Measurements from ENCODE around the gene PLAAT2.
"Not testable (repeated sequence)": the region's sequence is repeated elsewhere in the genome, so short reads cannot be mapped to it uniquely, and the experiment has no call there.

DNA sequence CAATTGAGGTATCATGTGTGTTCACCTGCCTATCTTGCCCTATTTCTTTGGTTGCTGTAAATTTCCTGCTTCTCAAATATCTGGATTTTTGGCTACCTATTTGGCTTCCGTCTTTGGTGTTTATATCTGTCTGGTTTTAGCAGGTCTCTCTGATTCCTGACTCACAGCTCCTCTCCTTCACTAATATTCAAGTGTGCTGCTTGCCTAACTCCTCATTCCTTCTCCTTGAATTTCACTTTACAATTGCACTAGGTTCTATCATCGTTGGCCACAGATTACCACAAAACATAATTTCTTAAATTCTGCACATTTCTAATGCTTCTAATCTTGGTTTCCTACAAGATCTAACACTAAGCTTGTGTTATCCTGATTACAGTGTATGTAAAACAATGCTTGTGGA, 20.7 kb downstream of the PLAAT2 start:
- TF ChIP-seq, protein P1, sequence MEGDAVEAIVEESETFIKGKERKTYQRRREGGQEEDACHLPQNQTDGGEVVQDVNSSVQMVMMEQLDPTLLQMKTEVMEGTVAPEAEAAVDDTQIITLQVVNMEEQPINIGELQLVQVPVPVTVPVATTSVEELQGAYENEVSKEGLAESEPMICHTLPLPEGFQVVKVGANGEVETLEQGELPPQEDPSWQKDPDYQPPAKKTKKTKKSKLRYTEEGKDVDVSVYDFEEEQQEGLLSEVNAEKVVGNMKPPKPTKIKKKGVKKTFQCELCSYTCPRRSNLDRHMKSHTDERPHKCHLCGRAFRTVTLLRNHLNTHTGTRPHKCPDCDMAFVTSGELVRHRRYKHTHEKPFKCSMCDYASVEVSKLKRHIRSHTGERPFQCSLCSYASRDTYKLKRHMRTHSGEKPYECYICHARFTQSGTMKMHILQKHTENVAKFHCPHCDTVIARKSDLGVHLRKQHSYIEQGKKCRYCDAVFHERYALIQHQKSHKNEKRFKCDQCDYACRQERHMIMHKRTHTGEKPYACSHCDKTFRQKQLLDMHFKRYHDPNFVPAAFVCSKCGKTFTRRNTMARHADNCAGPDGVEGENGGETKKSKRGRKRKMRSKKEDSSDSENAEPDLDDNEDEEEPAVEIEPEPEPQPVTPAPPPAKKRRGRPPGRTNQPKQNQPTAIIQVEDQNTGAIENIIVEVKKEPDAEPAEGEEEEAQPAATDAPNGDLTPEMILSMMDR (IDR thresholded peaks at IDR 0.05), result not testable (repeated sequence)
- TF ChIP-seq POLR2AphosphoS5, POLR2A (IDR thresholded peaks at IDR 0.05): not testable (repeated sequence)

All from breast epithelium (tissue), 3 donors.